Ishikawa (cell line): ENCODE measurements around the gene SH3RF2.

Experiments used
- CREB1 ChIP-seq: IDR thresholded peaks from 2 replicates; pipeline ENCODE4 v1.6.1; 2012; ENCODE audit warnings: low read depth
- EP300 ChIP-seq: IDR thresholded peaks from 2 replicates; pipeline ENCODE4 v1.6.1; 2012; ENCODE audit warnings: borderline replicate concordance
- MAX ChIP-seq: IDR thresholded peaks from 2 replicates; pipeline ENCODE4 v1.6.1; 2012
- NFIC ChIP-seq: IDR thresholded peaks from 2 replicates; pipeline ENCODE4 v1.6.1; 2012
- RAD21 ChIP-seq: IDR thresholded peaks from 2 replicates; pipeline ENCODE4 v1.6.1; 2012; ENCODE audit warnings: low read depth
- REST ChIP-seq: IDR thresholded peaks from 2 replicates; pipeline ENCODE4 v1.6.1; 2012; ENCODE audit warnings: low read depth, mild to moderate bottlenecking
- TAF1 ChIP-seq: IDR thresholded peaks from 2 replicates; pipeline ENCODE4 v1.6.1; 2012; ENCODE audit warnings: low read depth, mild to moderate bottlenecking
- TEAD4 ChIP-seq: IDR thresholded peaks from 2 replicates; pipeline ENCODE4 v1.6.1; 2012

GRCh38 chr5:146060221-146060585 lies 123.8 kb downstream of the SH3RF2 start:
- TF ChIP-seq MAX: no peak
- no peak for TF ChIP-seq REST
- TF ChIP-seq NFIC: no peak
- no peak for TF ChIP-seq RAD21
- no peak for TF ChIP-seq TEAD4
- TF ChIP-seq TAF1: no peak
- no peak for TF ChIP-seq CREB1
- TF ChIP-seq EP300: no peak
